Inflammatory macrophage treated with lipopolysaccharide for 4 hours (primary cell): Measurements from ENCODE around the gene NECAB3.

Experiments
- DNase-seq: peaks from one replicate; pipeline ENCODE4 v3.0.0-alpha.2; 2020

NECAB3 gene

DNA sequence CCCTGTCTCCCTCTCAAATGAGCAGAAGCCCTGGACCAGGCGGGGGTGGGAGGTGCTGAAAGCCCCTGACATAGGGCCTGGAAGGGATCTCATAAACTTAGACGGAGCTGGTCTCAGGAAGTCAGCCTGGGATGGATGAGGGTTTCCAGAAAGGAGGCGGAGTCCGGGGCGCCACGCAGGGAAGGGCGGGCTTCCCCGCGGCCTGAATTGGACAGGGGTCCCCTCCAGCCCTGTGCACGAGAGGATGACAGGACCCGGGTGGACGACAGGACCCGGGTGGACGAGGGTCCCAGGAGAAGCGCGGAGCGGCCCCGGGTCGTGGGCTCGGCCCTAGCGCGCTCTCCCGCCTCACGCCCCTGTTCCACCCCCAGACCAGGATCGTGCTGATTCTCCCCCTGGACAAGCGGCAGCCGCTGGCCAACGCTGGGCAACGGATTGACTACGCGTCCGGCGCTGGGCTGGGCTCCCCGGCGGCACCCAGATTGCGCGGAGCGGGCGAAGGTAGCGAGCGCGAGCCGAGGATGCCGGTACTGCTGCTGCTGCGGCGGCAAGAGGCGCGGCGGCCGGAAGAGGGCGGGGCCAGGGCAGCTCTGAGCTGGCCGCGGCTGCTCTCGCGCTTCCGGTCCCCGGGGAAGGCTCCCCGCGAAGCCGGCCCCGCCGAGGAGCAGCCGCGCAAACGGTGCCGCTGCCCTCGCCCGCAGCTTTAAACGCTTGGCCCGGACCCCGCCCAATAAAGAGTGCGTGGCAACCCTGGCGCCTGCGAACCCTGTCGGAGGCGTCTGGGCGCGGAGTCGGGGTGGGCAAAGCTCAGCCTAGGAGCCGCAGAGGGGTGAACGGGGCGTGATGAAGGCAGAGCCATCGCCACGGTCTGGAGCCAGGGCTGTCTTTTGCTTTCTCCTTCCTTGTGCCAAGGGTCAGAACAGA, 10.8 kb downstream of the NECAB3 start:
- DNase-seq, result peak; percentile 79

- DNase-seq, result no peak
Observed at GRCh38 chr20:33662172-33662571, 12.1 kb downstream of the NECAB3 start, which contains the start of gene C20orf144. Gene C20orf144, plus strand, starts transcription at chr20:33662327. Its CDS starts 19 bp downstream, at chr20:33662346.

DNA sequence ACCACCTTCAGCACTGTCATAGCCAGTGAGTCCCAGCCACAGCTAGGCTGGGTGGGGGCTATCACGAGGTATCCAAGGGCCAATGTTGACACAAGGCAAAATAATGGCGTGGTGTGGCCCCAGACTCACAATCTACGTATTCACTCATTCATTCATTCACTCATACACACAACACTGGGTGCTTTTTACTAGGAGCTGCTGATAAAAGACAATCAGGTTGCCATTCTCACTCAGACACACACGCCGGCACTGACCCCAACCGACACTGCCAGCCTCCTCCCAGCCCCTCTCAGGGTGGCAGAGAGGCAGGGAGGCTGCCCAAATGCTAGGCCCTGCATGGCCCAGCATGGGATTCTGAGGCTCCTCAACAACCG, 13.6 kb downstream of the NECAB3 start:
- no peak for DNase-seq

- no peak for DNase-seq
Observed at GRCh38 chr20:33660035-33660684, 14.1 kb downstream of the NECAB3 start.

- no peak for DNase-seq
Observed at GRCh38 chr20:33659341-33660034, 14.7 kb downstream of the NECAB3 start.

- DNase-seq, result no peak
Observed at GRCh38 chr20:33658929-33659328, 15.3 kb downstream of the NECAB3 start.

GRCh38 chr20:33658510-33658909, 15.7 kb downstream of the NECAB3 start:
- no peak for DNase-seq

- no peak for DNase-seq
Observed at GRCh38 chr20:33657704-33658095, 16.5 kb downstream of the NECAB3 start.

DNA sequence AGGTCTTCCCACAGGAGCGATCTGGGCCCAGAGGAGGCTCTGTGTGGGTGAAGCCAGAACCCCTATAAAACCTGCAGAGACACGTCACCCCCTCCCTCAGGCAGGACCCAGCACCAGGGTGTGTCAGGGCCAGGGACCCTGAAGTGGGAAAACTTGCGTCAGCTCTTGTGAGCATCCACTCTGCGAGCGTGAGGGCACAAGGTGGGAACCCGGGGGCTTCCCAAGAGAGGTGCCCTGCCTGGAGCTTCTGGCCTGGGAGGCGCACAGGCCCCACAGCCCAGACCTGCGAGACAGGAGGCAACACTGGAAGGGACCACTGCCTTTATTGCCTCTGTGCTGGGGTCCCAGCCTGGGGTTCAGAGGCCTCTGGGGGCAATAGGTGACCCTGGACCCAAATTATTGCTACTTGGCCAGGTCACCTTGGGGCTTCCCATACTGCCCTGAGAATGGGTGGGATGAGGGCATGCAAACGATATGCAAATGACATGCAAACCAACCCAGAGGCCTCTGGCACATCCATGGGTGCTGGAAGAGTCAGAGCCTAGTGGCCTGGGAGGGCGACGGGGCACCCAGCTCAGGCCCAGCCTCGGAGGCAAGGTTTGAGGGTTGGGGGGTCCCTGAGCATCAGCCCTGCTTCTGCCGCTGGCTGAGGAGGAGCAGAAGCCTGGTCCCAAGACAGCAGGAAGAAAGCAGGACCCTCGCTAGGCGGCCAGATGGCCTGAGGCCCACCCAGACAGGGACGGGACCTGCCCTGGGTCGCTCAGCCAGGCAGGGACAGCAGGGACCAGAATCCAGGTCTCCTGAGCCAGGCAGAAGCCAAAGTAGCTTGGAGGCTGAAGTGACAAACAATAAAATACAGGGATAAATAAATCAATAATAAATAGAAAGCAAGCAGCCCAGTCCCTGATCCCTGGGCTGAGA, 17.2 kb downstream of the NECAB3 start:
- no peak for DNase-seq

GRCh38 chr20:33656010-33656782, 18.0 kb downstream of the NECAB3 start:
- no peak for DNase-seq

DNA sequence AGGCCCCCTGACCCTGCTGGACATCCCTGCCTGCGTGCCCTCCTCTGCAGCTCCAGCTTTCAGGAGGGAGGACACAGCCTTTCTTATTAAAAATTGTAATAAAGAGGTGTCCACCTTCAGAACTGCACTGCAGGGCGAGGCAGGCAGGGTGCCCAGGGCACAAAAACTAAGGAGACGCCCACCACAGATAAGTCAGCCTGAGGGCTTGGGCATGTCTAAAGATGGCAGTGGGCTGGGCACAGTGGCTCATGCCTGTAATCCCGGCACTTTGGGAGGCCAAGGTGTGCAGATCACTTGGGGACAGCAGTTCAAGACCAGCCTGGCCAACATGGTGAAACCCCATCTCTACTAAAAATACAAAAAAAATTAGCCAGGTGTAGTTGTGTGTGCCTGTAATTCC, 19.1 kb downstream of the NECAB3 start:
- no peak for DNase-seq

DNA sequence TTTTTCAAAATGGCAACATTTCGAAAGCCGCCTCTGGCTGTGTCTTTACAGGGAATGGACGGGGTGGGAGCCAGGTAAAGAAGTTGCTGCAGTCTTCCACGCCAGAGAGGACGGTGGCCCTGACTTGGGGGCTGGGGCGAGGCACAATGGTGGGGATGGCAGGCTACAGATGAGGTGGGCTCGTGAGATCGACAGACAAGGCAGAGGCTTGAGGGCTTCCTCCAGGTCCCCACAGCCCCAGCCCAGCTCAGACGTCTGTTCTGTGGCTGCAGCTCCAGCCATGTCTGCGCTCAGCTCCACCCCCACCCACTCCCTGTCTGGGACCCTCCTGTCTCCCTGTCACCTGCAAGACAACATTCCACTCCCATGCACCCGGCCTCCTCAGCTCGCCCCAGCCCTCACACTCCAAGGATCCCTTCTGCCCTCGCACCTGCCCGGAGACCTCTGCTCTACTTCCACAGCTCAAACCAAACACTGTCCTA, 19.5 kb downstream of the NECAB3 start:
- DNase-seq, result no peak

DNA sequence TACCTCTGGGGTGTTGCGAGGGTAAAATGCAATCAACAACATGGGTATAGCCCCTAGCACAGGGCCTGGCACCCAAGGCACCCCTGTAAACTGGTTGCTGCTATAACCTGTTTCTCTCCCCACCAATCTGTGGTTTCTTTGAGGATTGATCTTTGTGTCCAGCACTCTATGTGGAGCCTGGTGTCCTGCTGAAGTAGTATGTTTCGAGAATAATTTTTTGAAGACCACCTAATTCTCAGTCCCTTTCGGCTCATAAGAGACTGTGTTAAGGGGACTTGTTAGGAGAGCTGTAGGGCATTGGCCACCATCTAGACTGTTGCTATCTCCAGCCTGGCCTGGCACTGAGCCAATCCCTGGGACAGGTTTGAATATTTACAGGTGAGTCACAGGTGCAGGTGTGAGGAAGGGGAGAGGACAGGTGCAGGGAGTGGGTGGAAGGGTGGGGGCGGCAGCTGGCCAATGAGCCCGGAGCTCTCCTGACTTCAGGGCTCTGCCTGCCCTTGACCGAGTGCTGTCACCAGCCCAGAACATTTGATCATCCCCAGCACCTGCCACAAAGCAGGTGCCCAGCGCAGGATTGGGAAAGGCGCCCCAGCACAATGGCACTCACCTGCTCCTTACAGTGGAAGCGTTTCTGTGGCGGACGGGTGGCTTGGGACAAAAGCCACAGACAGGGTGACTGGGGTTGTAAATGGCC, 20.2 kb downstream of the NECAB3 start:
- no peak for DNase-seq

DNA sequence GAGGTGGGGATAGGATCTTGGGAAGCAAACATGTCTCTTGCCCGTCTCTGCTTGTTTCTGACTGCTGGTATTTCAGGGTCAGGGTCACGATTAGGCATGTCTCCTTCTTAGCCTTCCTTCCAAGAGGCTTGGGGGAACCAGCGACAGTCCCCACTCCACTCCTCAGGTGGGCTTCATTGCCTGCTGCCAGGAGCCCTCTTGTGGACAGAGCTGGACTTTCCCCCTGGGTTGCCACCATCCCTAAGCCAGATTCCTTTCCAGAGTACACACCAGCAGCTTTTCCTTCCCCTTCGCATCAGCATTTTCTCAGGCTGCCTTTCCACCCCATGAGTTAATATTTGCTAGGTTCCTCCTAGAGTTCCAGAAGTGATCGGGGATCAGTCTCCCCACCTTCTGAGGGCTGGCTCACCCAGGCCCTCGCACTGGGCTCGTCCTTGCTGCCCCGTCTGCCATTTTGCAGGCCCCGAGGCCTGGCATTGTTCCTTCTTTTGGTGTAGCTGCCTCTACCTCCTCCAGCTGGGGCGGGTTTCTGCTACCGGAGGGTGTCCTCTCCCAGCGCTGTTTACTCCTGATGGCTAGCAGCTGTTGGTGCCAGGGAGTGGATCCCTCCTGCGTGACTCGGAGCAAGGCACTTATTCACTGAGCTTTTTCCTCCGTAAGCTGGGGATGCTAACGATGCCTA, 20.9 kb downstream of the NECAB3 start:
- peak; percentile 20 for DNase-seq

GRCh38 chr20:33651562-33652048, 22.6 kb downstream of the NECAB3 start:
- no peak for DNase-seq

- DNase-seq, result no peak
Observed at GRCh38 chr20:33650753-33651561, 23.3 kb downstream of the NECAB3 start.

DNA sequence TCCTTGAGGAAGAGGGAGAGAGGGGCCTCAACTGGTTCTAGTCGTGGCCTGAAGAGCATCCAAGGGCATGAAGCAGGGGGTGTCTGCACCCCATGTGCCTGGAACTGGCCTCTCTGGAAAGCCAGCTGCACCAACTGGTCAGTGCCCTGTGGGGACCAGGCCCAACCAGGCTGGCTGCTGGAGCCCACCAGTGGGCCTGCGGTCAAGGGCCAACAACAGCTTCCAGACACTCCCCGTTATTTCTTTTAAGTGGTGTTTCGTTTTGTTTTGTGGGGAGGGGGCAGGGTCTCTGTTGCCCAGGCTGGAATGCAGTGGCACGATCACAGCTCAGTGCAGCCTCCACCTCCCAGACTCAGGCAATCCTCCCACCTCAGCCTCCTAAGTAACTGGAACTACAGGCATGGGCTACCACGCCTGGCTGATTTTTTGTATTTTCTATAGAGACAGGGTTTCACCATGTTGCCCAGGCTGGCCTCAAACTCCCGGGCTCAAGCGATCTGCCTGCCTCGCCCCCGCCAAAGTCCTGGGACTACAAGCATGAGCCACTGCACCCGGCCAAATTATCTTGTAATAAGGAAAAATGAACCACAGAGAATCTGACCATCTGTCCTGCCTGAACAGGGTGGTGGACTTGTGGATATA, 24.0 kb downstream of the NECAB3 start:
- no peak for DNase-seq

DNA sequence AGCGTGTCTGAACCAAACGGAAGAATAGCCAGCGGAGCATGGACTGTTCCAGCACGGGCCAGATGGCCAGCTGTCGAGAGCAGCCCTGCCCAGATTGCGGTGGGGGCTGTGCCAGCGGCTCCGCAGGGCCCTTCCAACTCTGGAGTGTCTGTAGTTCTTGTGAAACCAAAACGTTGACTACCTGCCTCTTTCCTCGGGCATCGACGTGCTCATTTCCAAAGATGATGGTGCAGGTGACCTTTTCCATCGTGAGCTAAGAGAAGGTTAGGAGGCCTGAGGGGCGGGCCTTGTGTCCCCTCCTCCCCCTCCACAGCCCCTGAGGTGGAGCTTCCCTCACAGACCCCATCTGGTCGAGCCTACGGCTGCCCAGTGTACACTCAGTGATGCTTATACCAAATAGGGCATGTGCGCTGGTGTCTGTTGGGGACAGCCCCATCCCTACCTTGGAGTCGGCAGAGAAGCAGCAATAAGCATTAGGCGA, 25.0 kb downstream of the NECAB3 start:
- no peak for DNase-seq
